ENCODE measurements around the gene EML1.

The EML1 gene

DNA sequence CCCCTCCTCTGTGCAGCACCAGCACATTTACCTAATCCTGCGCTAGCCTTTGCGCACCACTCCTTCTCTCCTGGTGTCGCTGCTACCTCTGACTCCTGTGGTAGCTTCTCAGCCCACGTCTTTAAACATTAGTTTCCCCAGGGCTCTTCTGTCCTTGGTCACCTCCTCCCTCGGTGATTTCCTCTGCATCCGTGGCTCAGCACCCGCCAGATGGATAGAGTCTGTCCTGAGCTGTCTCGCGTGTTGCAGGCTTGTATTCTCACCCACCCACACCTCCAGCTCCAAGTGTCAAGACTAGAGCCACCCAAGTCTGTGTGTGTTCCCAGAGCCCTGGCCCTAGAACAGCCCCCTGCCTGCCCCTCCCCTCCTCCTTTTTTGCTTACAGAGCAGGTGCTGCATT is 83.2 kb downstream of the EML1 start:
- Histone ChIP-seq H3K27ac (replicated peaks) (no peak overlapping the region), H3K27me3 (ENCODE audit: insufficient read depth, poor library complexity, severe bottlenecking) (peaks cover 16% of the 10 kb centered on the region), H3K4me3 (replicated peaks; ENCODE audit: insufficient read depth, low read length) (no peak overlapping the region)
- no peak for DNase-seq (ENCODE audit: low read depth in 1 of 2, low spot score in 1 of 2)
- TF ChIP-seq GABPA (IDR thresholded peaks at IDR 0.05; ENCODE audit: low read depth) = no peak
- TF ChIP-seq SPI1 (IDR thresholded peaks at IDR 0.05; ENCODE audit: borderline replicate concordance, low read depth) = no peak

DNA sequence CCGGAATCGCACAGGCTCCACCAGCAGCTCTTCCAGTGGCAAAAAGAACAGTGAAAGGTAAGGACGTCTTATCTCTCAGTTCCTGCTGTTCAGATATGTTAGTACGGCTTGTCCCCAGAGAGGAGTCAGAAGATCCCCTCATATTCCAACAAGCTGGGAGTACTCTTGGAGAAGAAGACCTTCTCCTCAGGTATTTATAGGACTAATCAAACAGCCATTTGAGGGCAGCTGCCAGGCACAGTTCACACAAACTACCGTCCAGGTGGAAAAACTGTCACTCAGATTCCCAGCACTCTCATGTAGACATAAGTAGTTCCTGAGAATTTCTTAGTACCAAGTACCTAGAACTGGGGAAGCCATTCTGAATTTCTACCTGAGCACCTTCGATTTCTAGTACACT is 85.3 kb downstream of the EML1 start:
- peaks cover 9% of the 10 kb centered on the region for H3K27me3 ChIP-seq (ENCODE audit: insufficient read depth, poor library complexity, severe bottlenecking)
- TF ChIP-seq POLR2AphosphoS5 (IDR thresholded peaks at IDR 0.05; ENCODE audit: low read depth) = no peak
- TF ChIP-seq, protein P1, sequence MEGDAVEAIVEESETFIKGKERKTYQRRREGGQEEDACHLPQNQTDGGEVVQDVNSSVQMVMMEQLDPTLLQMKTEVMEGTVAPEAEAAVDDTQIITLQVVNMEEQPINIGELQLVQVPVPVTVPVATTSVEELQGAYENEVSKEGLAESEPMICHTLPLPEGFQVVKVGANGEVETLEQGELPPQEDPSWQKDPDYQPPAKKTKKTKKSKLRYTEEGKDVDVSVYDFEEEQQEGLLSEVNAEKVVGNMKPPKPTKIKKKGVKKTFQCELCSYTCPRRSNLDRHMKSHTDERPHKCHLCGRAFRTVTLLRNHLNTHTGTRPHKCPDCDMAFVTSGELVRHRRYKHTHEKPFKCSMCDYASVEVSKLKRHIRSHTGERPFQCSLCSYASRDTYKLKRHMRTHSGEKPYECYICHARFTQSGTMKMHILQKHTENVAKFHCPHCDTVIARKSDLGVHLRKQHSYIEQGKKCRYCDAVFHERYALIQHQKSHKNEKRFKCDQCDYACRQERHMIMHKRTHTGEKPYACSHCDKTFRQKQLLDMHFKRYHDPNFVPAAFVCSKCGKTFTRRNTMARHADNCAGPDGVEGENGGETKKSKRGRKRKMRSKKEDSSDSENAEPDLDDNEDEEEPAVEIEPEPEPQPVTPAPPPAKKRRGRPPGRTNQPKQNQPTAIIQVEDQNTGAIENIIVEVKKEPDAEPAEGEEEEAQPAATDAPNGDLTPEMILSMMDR (IDR thresholded peaks at IDR 0.05; ENCODE audit: insufficient read depth, low read length) = no peak
- TF ChIP-seq SPI1 (IDR thresholded peaks at IDR 0.05; ENCODE audit: borderline replicate concordance, low read depth) = no peak
- no peak for TF ChIP-seq GABPA (IDR thresholded peaks at IDR 0.05; ENCODE audit: low read depth)
- TF ChIP-seq, protein P2, sequence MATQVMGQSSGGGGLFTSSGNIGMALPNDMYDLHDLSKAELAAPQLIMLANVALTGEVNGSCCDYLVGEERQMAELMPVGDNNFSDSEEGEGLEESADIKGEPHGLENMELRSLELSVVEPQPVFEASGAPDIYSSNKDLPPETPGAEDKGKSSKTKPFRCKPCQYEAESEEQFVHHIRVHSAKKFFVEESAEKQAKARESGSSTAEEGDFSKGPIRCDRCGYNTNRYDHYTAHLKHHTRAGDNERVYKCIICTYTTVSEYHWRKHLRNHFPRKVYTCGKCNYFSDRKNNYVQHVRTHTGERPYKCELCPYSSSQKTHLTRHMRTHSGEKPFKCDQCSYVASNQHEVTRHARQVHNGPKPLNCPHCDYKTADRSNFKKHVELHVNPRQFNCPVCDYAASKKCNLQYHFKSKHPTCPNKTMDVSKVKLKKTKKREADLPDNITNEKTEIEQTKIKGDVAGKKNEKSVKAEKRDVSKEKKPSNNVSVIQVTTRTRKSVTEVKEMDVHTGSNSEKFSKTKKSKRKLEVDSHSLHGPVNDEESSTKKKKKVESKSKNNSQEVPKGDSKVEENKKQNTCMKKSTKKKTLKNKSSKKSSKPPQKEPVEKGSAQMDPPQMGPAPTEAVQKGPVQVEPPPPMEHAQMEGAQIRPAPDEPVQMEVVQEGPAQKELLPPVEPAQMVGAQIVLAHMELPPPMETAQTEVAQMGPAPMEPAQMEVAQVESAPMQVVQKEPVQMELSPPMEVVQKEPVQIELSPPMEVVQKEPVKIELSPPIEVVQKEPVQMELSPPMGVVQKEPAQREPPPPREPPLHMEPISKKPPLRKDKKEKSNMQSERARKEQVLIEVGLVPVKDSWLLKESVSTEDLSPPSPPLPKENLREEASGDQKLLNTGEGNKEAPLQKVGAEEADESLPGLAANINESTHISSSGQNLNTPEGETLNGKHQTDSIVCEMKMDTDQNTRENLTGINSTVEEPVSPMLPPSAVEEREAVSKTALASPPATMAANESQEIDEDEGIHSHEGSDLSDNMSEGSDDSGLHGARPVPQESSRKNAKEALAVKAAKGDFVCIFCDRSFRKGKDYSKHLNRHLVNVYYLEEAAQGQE (IDR thresholded peaks at IDR 0.05; ENCODE audit: insufficient replicate concordance, low read depth) = no peak
- H3K4me3 ChIP-seq (replicated peaks; ENCODE audit: insufficient read depth, low read length) = no peak overlapping the region
- DNase-seq (ENCODE audit: low read depth in 1 of 2, low spot score in 1 of 2) = no peak
- no peak overlapping the region for H3K27ac ChIP-seq (replicated peaks)

DNA sequence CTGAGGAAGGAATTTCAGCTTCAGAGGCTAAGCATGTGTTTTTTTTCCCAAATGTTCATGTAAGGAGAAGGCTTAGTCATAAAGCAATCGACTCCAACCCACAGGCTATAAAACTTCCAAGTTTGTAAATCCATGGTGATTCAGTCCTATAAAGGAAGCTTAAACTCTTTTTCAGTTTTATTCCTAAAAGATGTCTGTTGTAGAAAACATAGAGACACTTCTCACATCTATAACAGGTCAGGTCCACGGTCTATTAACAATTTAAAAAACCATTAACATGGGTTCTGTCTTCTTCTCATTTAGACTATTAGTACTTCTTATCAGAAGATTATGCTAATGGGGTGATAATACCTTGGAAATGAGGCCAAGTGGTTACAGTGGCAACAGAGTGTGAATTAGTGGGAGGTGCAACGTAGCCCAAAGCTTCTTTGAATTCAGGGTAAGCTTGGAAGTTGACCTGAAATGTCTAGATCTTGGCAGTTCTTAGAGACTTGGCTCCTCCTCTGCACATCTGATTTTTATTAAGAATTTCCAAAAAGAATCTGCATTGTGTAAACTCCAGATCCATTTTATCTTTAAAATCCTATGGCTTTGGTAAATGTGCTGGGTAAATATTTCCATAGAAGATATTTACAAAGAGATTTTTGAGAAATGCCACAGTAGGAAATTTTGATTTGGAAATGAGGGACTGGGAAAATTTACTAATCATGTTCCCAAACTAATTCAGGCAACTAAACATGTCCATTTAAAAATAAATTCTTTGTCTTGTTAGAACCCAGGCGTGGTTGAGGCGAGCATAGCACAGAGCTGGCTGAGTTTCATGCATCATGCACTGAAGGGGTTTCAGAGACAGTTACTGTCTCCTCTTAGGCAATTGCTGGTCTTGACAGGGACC is 86.4 kb downstream of the EML1 start:
- H3K4me3 ChIP-seq (replicated peaks; ENCODE audit: insufficient read depth, low read length) = no peak overlapping the region
- peaks cover 9% of the 10 kb centered on the region for H3K27me3 ChIP-seq (ENCODE audit: insufficient read depth, poor library complexity, severe bottlenecking)
- no peak overlapping the region for H3K27ac ChIP-seq (replicated peaks)
- TF ChIP-seq SPI1 (IDR thresholded peaks at IDR 0.05; ENCODE audit: borderline replicate concordance, low read depth) = no peak
- TF ChIP-seq, protein P2 (IDR thresholded peaks at IDR 0.05; ENCODE audit: insufficient replicate concordance, low read depth) = no peak
- TF ChIP-seq, protein P1 (IDR thresholded peaks at IDR 0.05; ENCODE audit: insufficient read depth, low read length) = no peak
- TF ChIP-seq POLR2AphosphoS5 (IDR thresholded peaks at IDR 0.05; ENCODE audit: low read depth) = no peak
- no peak for DNase-seq (ENCODE audit: low read depth in 1 of 2, low spot score in 1 of 2)

DNA sequence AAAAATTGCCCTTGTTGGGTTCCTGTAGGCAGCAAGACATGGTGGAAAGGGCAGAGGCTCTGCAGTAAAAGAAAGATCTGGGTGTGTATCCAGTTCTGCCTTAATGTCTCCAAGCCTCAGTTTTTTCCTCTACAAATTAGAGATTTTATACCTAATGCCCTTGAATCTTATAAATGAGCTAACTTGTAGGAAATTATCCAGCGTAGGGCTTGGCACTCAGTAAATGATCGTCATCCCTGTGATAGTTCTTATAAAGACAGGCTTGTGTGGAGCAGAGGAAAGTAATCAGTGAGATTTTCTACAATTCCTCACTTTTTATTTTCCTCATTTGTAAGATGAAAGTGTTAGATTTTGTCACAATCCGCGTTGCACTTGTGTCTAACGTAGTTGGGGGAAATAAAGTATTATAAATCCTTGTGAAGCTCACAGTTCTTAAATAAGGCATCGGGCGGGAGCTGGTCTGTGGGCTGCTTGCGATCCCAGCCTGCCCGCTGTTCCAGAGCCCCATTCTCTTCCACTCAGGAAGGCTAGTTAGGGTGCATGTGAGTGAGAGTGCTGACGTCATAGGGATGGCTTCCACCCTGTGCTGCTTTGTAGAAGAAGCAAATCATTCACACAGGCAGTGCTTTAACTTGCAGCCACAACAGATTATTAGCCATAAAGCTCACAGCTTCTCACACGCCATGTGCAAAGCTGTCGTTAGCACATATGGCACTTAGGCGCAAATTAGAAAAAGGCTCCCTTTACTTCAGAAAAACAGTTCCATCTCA is 87.6 kb downstream of the EML1 start:
- Histone ChIP-seq H3K4me3 (replicated peaks; ENCODE audit: insufficient read depth, low read length) (no peak overlapping the region), H3K27me3 (ENCODE audit: insufficient read depth, poor library complexity, severe bottlenecking) (peaks cover 9% of the 10 kb centered on the region), H3K27ac (replicated peaks) (no peak overlapping the region)
- TF ChIP-seq GABPA (IDR thresholded peaks at IDR 0.05; ENCODE audit: low read depth) = no peak
- TF ChIP-seq, protein P1 (IDR thresholded peaks at IDR 0.05; ENCODE audit: insufficient read depth, low read length) = no peak
- TF ChIP-seq SPI1 (IDR thresholded peaks at IDR 0.05; ENCODE audit: borderline replicate concordance, low read depth) = no peak
- no peak for TF ChIP-seq POLR2AphosphoS5 (IDR thresholded peaks at IDR 0.05; ENCODE audit: low read depth)
- DNase-seq (ENCODE audit: low read depth in 1 of 2, low spot score in 1 of 2) = no peak
